ENCODE measurements around the gene ODF2. TPM values are rescaled to one million over a fixed set of nuclear protein-coding genes. Genes with fewer than 3 reads are reported as not detected.
A peak's percentile ranks its signal among the peaks of the same experiment; 100 is the strongest.
"Not testable (repeated sequence)": the region's sequence is repeated elsewhere in the genome, so short reads cannot be mapped to it uniquely, and the experiment has no call there.

Gene ODF2
- total RNA-seq (10 to 100 TPM; 34.8 to 36.6 TPM), polyA plus RNA-seq (10 to 100 TPM; 15.6 to 32.8 (median 20.6) TPM), total RNA-seq (64.0 to 127 (median 78.1) reads per million in 6 experiments)

- H3K9me3 Mint-ChIP-seq = no peaks in the 10 kb centered on the region
- H3K27ac Mint-ChIP-seq = peak within 1 kb of the TSS; percentile 79 to 96 (median 92)
- no peaks in the 10 kb centered on the region for H3K27me3 Mint-ChIP-seq
- DNase-seq = peak; percentile 95 to 99 (median 98)
- peaks cover 0 to 18% (median 10%) of the 10 kb centered on the region in 3 donors for H3K36me3 Mint-ChIP-seq
- peak within 1 kb of the TSS; percentile 84 to 96 (median 92) for H3K4me3 Mint-ChIP-seq
- POLR2A ChIA-PET = interaction anchor here (0.6 to 1.3 kb wide), 7 partner anchors 8 to 368 kb away, joined by 3 to 4 read pairs (median 3); no protein-coding TSS in a partner anchor
- H3K4me1 Mint-ChIP-seq = peaks cover 10 to 23% (median 19%) of the 10 kb centered on the region in 4 donors
- peak; percentile 88 to 90 for ATAC-seq
Observed at GRCh38 chr9:128455849-128456612, at the start of gene ODF2. Gene ODF2 (plus strand): TSS chr9:128456006. CDS start chr9:128456092, 86 bp downstream.

- no peak overlapping the region for H3K4me3 Mint-ChIP-seq
- no peaks in the 10 kb centered on the region for H3K36me3 Mint-ChIP-seq
- H3K27me3 Mint-ChIP-seq = peaks cover 7 to 42% (median 22%) of the 10 kb centered on the region in 5 donors
- POLR2A ChIA-PET = interaction anchor here (1.0 kb wide), 1 partner anchor 36 kb away, joined by 3 read pairs; the partner anchor contains the start of gene URM1
- H3K9me3 Mint-ChIP-seq = no peaks in the 10 kb centered on the region
- no peak overlapping the region for H3K27ac Mint-ChIP-seq
- no peaks in the 10 kb centered on the region for H3K4me1 Mint-ChIP-seq
- DNase-seq (no peak), ATAC-seq (no peak)
Observed at GRCh38 chr9:128406848-128407391, 48.9 kb upstream of the ODF2 start.

- Mint-ChIP-seq H3K4me3 (no peak overlapping the region), H3K9me3 (no peaks in the 10 kb centered on the region), H3K36me3 (peaks cover 0 to 2% (median 0%) of the 10 kb centered on the region in 3 donors), H3K27me3 (peaks cover 11 to 54% (median 28%) of the 10 kb centered on the region in 5 donors), H3K27ac (no peak overlapping the region), H3K4me1 (no peaks in the 10 kb centered on the region)
- DNase-seq (no peak), ATAC-seq (no peak)
- POLR2A ChIA-PET = interaction anchor here (0.5 kb wide), 1 partner anchor 185 kb away, joined by 4 read pairs; no protein-coding TSS in a partner anchor
Observed at GRCh38 chr9:128408963-128409431, 46.8 kb upstream of the ODF2 start.

- no peaks in the 10 kb centered on the region for H3K9me3 Mint-ChIP-seq
- ATAC-seq (no peak), DNase-seq (no peak)
- no peaks in the 10 kb centered on the region for H3K4me1 Mint-ChIP-seq
- peaks cover 0 to 2% (median 0%) of the 10 kb centered on the region in 3 donors for H3K36me3 Mint-ChIP-seq
- no peak overlapping the region for H3K4me3 Mint-ChIP-seq
- POLR2A ChIA-PET = interaction anchor here (0.5 kb wide), 1 partner anchor 185 kb away, joined by 4 read pairs; no protein-coding TSS in a partner anchor
- peaks cover 13 to 58% (median 32%) of the 10 kb centered on the region in 5 donors for H3K27me3 Mint-ChIP-seq
- H3K27ac Mint-ChIP-seq = no peak overlapping the region
Observed at GRCh38 chr9:128409450-128409849, 46.4 kb upstream of the ODF2 start.

- no peak for DNase-seq
- Mint-ChIP-seq H3K36me3 (peaks cover 0 to 2% (median 0%) of the 10 kb centered on the region in 3 donors), H3K4me1 (no peaks in the 10 kb centered on the region), H3K4me3 (no peak overlapping the region), H3K27me3 (peaks cover 16 to 63% (median 37%) of the 10 kb centered on the region in 5 donors), H3K27ac (no peak overlapping the region), H3K9me3 (no peaks in the 10 kb centered on the region)
- ATAC-seq = no peak
- POLR2A ChIA-PET = interaction anchor here (1.0 kb wide), 1 partner anchor 110 kb away, joined by 6 read pairs; no protein-coding TSS in a partner anchor
Observed at GRCh38 chr9:128409978-128410377, 45.8 kb upstream of the ODF2 start.

- Mint-ChIP-seq H3K27ac (no peak overlapping the region), H3K9me3 (no peaks in the 10 kb centered on the region), H3K27me3 (peaks cover 27 to 73% (median 47%) of the 10 kb centered on the region in 5 donors), H3K4me1 (no peaks in the 10 kb centered on the region), H3K4me3 (no peak overlapping the region), H3K36me3 (peaks cover 0 to 2% (median 0%) of the 10 kb centered on the region in 3 donors)
- DNase-seq (no peak), ATAC-seq (no peak)
- POLR2A ChIA-PET = interaction anchor here (0.5 kb wide), 1 partner anchor 19 kb away, joined by 3 read pairs; no protein-coding TSS in a partner anchor
Observed at GRCh38 chr9:128411364-128412119, 44.3 kb upstream of the ODF2 start.

- H3K27ac Mint-ChIP-seq = no peak overlapping the region
- H3K4me1 Mint-ChIP-seq = no peaks in the 10 kb centered on the region
- H3K9me3 Mint-ChIP-seq = no peaks in the 10 kb centered on the region
- peak; percentile 53 to 66 for ATAC-seq
- POLR2A ChIA-PET = interaction anchor here (0.5 kb wide), 1 partner anchor 19 kb away, joined by 3 read pairs; no protein-coding TSS in a partner anchor
- H3K4me3 Mint-ChIP-seq = no peak overlapping the region
- peaks cover 0 to 2% (median 0%) of the 10 kb centered on the region in 3 donors for H3K36me3 Mint-ChIP-seq
- DNase-seq = peak in 7 of 10 donors; percentile 27 to 53 (median 37)
- peaks cover 28 to 69% (median 46%) of the 10 kb centered on the region in 5 donors for H3K27me3 Mint-ChIP-seq
Observed at GRCh38 chr9:128412120-128412790, 43.6 kb upstream of the ODF2 start.

- POLR2A ChIA-PET, ATAC-seq, H3K4me1 Mint-ChIP-seq, H3K4me3 Mint-ChIP-seq, H3K27ac Mint-ChIP-seq, DNase-seq, H3K9me3 Mint-ChIP-seq, H3K36me3 Mint-ChIP-seq: not testable (repeated sequence)
- H3K27me3 Mint-ChIP-seq = peaks cover 28 to 70% (median 42%) of the 10 kb centered on the region in 5 donors
Observed at GRCh38 chr9:128413728-128414127, 42.1 kb upstream of the ODF2 start.

- ATAC-seq (no peak), DNase-seq (no peak)
- H3K36me3 Mint-ChIP-seq = peaks cover 0 to 2% (median 0%) of the 10 kb centered on the region in 3 donors
- peaks cover 0 to 7% (median 7%) of the 10 kb centered on the region in 4 donors for H3K4me1 Mint-ChIP-seq
- H3K27ac Mint-ChIP-seq = no peak overlapping the region
- H3K27me3 Mint-ChIP-seq = peaks cover 28 to 74% (median 47%) of the 10 kb centered on the region in 5 donors
- POLR2A ChIA-PET = no interaction called here
- H3K9me3 Mint-ChIP-seq = no peaks in the 10 kb centered on the region
- no peak overlapping the region for H3K4me3 Mint-ChIP-seq
Observed at GRCh38 chr9:128414461-128414860, 41.3 kb upstream of the ODF2 start.

GRCh38 chr9:128415281-128415680 lies 40.5 kb upstream of the ODF2 start:
- peaks cover 28 to 67% (median 40%) of the 10 kb centered on the region in 5 donors for H3K27me3 Mint-ChIP-seq
- H3K4me1 Mint-ChIP-seq = peaks cover 0 to 13% (median 13%) of the 10 kb centered on the region in 4 donors
- H3K27ac Mint-ChIP-seq = peak overlapping the region in 2 of 10 donors; percentile 11 to 30
- peaks cover 0 to 2% (median 0%) of the 10 kb centered on the region in 3 donors for H3K36me3 Mint-ChIP-seq
- DNase-seq (no peak), ATAC-seq (no peak)
- no peak overlapping the region for H3K4me3 Mint-ChIP-seq
- POLR2A ChIA-PET = no interaction called here
- H3K9me3 Mint-ChIP-seq = no peaks in the 10 kb centered on the region

GRCh38 chr9:128416014-128416413 lies 39.8 kb upstream of the ODF2 start:
- H3K4me1 Mint-ChIP-seq = peaks cover 0 to 13% (median 13%) of the 10 kb centered on the region in 4 donors
- H3K27ac Mint-ChIP-seq = peak overlapping the region in 1 of 10 donors; percentile 47
- peaks cover 0 to 2% (median 0%) of the 10 kb centered on the region in 3 donors for H3K36me3 Mint-ChIP-seq
- H3K27me3 Mint-ChIP-seq = peaks cover 27 to 64% (median 40%) of the 10 kb centered on the region in 5 donors
- POLR2A ChIA-PET = no interaction called here
- no peak overlapping the region for H3K4me3 Mint-ChIP-seq
- no peak for DNase-seq
- no peak for ATAC-seq
- H3K9me3 Mint-ChIP-seq = no peaks in the 10 kb centered on the region
